WI38 (cell line): Measurements from ENCODE around the gene CHD6.

ENCODE experiments used
- H3K4me3 ChIP-seq: 2 replicates; pipeline ENCODE4 v1.5.1; 2011; ENCODE audit warnings: low read depth, mild to moderate bottlenecking, control low read depth, low read length
- TF ChIP-seq, protein P1 (sequence below): IDR thresholded peaks from 2 replicates; pipeline ENCODE4 v1.5.1; 2012; ENCODE audit warnings: low read depth, mild to moderate bottlenecking, control low read depth, low read length

Gene CHD6

DNA sequence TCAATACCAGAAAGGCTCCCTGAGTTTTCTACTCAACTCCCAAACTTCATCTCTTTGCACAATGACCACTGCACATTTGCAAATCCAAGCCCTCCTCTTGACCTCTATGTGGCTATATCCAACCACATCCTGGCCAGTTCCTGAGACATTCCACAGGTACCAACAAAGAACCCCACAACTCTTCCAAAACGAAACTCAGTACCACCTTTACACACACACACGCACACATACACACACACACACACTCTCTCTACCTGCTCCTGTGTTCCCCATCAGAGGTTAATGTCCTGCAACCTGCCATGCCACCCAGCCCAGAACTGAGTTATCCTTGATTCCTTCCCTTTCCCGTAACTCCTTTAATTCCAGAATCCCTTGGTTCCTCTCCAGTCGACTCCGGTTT is 58.5 kb downstream of the CHD6 start:
- H3K4me3 ChIP-seq = no peak overlapping the region
- TF ChIP-seq, protein P1, sequence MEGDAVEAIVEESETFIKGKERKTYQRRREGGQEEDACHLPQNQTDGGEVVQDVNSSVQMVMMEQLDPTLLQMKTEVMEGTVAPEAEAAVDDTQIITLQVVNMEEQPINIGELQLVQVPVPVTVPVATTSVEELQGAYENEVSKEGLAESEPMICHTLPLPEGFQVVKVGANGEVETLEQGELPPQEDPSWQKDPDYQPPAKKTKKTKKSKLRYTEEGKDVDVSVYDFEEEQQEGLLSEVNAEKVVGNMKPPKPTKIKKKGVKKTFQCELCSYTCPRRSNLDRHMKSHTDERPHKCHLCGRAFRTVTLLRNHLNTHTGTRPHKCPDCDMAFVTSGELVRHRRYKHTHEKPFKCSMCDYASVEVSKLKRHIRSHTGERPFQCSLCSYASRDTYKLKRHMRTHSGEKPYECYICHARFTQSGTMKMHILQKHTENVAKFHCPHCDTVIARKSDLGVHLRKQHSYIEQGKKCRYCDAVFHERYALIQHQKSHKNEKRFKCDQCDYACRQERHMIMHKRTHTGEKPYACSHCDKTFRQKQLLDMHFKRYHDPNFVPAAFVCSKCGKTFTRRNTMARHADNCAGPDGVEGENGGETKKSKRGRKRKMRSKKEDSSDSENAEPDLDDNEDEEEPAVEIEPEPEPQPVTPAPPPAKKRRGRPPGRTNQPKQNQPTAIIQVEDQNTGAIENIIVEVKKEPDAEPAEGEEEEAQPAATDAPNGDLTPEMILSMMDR = no peak

DNA sequence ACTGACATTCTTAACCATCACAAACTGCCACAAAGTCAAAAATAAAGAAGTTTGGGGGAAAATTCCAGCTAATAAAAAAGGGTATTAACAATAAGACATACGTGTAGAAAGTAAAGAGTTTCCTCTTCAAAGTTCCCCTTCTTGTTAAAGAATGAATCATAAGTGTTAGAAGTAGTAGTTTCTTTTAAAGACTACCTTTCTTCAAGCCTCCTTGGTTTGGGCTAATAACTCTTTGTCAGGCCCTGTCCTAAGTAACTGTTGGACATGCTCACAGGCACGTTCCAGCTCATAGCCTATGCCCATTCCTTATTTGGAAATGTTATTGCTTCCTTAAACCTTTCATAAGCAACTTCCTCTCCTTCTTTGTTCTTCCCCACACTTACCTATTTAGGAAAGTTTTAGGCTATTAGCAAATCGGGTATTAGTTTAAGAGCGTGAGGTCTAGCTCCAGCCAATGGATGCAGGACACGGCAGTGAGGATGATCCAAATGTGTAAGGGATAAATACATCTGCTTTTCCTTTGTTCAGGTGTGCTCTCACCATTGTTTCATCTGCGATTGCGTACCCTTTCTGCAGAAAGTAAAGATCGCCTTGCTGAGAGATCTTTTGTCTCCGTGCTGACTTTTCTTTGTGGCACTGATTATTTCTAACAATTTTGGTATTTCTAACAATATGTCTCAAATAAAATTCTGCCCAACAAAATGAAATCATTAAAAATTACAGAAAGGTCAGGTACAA is 64.9 kb downstream of the CHD6 start:
- no peak overlapping the region for H3K4me3 ChIP-seq
- TF ChIP-seq, protein P1 = no peak

DNA sequence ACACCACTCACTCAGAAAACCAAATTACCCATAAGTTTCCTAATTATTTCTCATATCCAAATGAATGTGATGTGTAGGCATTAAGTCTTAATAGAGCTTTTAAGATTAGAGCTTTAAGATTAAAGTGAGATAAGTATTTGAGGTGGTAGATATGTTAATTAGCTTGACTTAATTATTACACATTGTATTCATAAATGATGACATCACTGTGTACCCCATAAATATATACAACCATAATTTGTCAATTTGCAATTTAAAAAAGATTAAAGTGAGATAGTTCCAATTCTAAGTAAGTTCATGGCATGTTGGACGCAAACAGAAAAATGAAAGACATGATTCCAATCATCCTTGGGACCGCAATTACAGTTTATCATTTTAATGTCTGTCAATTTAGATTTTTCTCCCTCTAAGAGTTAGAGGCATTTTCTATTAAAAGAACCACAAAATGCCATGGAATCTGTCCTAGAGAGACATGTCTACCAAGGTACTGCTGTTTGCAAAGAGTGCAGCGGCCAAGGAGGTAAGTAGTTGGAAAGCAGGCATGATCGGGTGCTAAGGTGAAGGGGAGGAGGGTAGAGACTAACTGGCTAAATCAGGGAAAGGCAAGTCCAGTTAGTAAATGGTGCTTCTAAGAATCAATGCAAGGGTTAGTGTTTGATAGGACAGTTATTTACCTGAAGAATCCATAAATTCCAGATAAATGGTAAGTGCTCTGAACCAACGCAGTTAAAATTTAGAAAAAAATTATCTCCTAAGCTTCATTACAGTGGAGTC is 65.7 kb downstream of the CHD6 start:
- TF ChIP-seq, protein P1 = no peak
- no peak overlapping the region for H3K4me3 ChIP-seq

DNA sequence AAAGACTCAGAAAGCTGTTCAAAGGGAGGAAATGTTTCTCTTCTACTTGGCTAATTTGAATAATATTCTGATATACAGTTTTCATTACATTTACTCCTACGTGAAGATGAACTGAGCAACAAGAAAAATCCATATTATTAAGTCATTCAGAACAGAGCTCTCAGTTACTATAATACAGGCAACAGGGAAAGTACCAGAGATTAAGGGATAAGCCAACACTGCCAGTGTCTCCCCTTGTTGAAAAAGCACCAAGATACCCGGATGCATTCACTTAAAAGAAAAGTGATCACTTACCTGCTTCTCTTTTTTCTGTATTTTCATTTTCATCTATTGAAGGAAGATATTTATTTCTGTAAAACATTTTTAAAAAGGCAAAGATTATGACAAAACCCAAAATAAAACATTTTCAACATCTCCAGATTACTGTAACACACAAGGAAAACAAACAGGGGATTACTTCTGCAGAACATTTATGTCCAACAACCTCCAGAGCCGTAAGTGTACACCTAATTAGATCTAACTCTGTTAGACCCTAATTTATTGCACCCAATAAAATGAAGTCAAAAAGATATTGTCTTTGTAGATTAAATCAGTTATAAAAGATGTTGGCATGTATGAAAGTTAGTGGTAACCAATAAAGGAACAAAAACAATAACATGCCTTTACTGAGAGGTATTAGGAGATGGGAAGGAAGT is 67.0 kb downstream of the CHD6 start:
- TF ChIP-seq, protein P1 = no peak
- H3K4me3 ChIP-seq = no peak overlapping the region

DNA sequence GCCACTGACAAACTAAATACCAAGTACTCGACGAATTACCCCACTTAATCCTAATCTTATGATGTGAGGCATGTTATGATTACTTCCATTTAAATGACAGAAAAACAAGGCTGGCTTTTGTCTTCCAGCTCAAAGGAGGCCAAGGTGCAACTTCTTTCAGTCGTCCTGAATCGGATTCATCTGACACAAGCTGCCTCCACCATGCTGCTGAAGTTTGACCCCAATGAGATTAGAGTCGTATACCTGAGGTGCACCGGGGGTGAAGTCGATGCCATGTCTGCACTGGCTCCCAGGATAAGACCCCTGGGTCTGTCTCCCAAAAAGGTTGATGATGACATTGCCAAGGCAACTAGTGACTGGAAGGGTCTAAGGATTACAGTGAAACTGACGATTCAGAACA is 71.0 kb downstream of the CHD6 start:
- H3K4me3 ChIP-seq = no peak overlapping the region
- TF ChIP-seq, protein P1 = no peak

DNA sequence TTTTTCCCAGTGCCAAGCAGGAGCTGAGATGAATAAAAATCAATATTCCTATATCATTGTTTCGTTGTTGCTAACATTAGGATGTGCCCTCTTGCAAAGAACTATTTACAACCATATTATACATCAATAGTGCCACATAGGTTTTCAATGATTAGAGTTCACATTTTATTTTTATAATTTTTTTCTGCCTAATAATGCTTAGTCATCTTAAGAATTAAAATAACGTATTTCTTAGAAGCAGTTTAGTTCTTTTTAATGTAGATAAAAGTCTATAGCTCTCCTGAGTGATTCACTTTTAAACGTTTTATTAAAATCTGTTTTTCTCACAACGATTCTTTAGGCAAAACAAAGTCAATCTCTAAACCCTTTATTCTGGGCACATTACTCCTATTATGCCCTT is 71.6 kb downstream of the CHD6 start:
- TF ChIP-seq, protein P1 = no peak
- H3K4me3 ChIP-seq = no peak overlapping the region

DNA sequence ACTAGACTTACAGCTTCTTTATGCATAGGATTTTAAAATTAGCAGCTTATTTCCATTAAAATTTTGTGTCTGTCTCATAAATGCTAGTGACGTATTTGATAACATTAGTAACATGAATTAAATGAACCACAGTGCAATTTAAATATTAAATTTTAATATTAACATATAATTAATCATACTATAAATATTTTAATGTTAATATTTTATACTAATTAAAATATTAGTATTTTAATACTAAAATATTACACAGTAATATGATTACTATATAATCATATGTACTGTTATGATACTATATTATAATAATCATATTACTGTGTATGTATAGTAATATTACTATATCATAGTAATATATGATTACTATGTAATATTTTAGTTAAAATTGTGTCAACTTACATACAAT is 73.7 kb downstream of the CHD6 start:
- no peak overlapping the region for H3K4me3 ChIP-seq
- TF ChIP-seq, protein P1 = no peak
